Naive thymus-derived CD8-positive, alpha-beta T cell (primary cell): Measurements from ENCODE around the gene SLC9A5. TPM values are rescaled to one million over a fixed set of nuclear protein-coding genes. Genes with fewer than 3 reads are reported as not detected.

Experiments
- ATAC-seq, 2 donors: fragments of 150-1000 bp; cut with Tn5 transposase in 1 of 2; sonication (Bioruptor Pico), chemical (Tn5 transposase) in 1 of 2; 1 replicate in 1 of 2; 2 replicates in 1 of 2; pipeline ENCODE4 v1.10.0; 2021; ENCODE audit warnings: mild to moderate bottlenecking in 2 of 2, moderate library complexity in 2 of 2
- POLR2A ChIA-PET: fragments of 350-600 bp; sonication (Branson Sonifier 250); formaldehyde crosslinking; loops from one replicate; lab custom pipeline; 2021; ENCODE audit warnings: antibody characterized with exemption; lab: Charles Lee
- DNase-seq, 10 donors: peaks; one replicate each; pipeline versions ENCODE4 v3.0.0 to v3.0.0-alpha.2; 2020 to 2022
- H3K27ac Mint-ChIP-seq, 10 donors: one replicate each; pipeline ENCODE4 v1.8.0; 2020 to 2022; ENCODE audit warnings: mild to moderate bottlenecking in 10 of 10, mixed read lengths in 10 of 10, moderate library complexity in 4 of 10, inconsistent platforms in 1 of 10
- H3K27me3 Mint-ChIP-seq, 5 donors: one replicate each; pipeline ENCODE4 v1.8.0; 2021 to 2022; ENCODE audit warnings: mixed read lengths in 5 of 5
- H3K36me3 Mint-ChIP-seq, 3 donors: one replicate each; pipeline ENCODE4 v1.8.0; 2020 to 2022; ENCODE audit warnings: mixed read lengths in 3 of 3, mild to moderate bottlenecking in 2 of 3, inconsistent platforms in 1 of 3
- H3K4me1 Mint-ChIP-seq, 4 donors: one replicate each; pipeline ENCODE4 v1.8.0; 2021 to 2022; ENCODE audit warnings: mixed read lengths in 4 of 4
- H3K4me3 Mint-ChIP-seq, 10 donors: one replicate each; pipeline ENCODE4 v1.8.0; 2020 to 2022; ENCODE audit warnings: mild to moderate bottlenecking in 10 of 10, mixed read lengths in 10 of 10, moderate library complexity in 6 of 10, inconsistent platforms in 1 of 10
- H3K9me3 Mint-ChIP-seq, 9 donors: one replicate each; pipeline ENCODE4 v1.8.0; 2020 to 2022; ENCODE audit warnings: mixed read lengths in 9 of 9, mild to moderate bottlenecking in 3 of 9, inconsistent platforms in 1 of 9, moderate library complexity in 1 of 9
- polyA plus RNA-seq, 3 donors: library from polyadenylated mRNA; unstranded; fragments of 300-500 nt; fragmentation: Illumina TruSeq; gene quantifications; one replicate each; pipeline ENCODE4 v1.2.3, GENCODE V29; 2021
- total RNA-seq, 8 experiments: library from RNA in 2 of 8; stranded (reverse) in 2 of 8; gene quantifications; one replicate each; pipeline ENCODE4 v1.2.3 and lab custom pipeline; 2021 to 2026

Gene SLC9A5
- total and polyA plus RNA-seq, 5 experiments from 2014 or later, result 0.04 to 2.7 (median 0.20) TPM

DNA sequence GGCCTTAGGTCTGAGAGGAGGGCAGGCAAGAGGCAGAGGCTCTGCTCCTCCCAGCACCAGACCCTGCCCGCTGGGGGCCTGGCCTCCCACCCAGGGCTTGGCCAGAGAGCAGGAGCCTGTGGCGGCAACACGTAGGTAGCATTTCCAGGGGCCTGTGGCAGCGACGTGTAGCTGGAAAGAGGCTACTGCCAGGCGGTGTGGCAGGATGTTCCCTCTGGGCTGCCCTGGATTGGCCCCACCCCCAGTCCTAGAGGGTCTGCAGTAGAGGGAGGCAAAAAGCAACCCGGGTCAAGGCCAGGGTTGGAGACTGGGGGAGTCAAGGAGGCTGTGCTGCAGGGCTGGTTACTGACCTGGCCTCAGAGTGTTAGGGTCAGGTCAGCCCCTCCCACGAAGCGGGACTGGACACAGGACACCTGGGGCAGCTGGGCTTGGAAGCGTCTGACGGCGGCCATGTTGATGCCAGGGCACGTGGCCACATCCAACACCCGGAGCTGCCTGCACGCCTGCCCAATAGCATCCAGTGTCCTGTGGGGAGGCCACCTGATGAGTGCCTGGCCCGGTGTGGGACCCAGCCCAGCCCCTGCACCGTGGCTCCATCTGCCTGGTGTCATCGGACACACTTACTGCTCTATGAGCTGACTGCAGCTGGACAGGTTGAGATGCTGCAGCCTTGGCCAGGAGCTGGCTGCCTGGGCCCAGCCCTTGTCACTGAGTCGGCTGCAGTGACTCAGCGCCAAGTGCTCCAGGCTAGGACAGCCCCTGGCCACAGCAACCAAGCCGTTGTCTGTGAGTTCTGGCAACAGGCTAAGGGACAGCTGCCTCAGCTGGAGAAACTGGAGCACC lies 41.3 kb upstream of the SLC9A5 start:
- Mint-ChIP-seq H3K4me1 (peaks cover 0 to 3% (median under 1%) of the 10 kb centered on the region in 4 donors), H3K27me3 (no peaks in the 10 kb centered on the region), H3K36me3 (peaks cover 0 to 4% (median 0%) of the 10 kb centered on the region in 3 donors), H3K27ac (peak overlapping the region in 1 of 10 donors; percentile 63), H3K9me3 (no peaks in the 10 kb centered on the region), H3K4me3 (no peak overlapping the region)
- POLR2A ChIA-PET, result interaction anchor here (0.7 to 2.6 kb wide), 2 partner anchors 17 to 39 kb away, joined by 3 to 10 read pairs; no protein-coding TSS in a partner anchor
- DNase-seq, result no peak
- ATAC-seq, result no peak

GRCh38 chr16:67208154-67208896 lies 40.5 kb upstream of the SLC9A5 start:
- POLR2A ChIA-PET, result interaction anchor here (0.5 to 2.6 kb wide), 3 partner anchors 11 to 38 kb away, joined by 3 to 10 read pairs (median 3); no protein-coding TSS in a partner anchor
- ATAC-seq, result no peak
- no peaks in the 10 kb centered on the region for H3K27me3 Mint-ChIP-seq
- no peaks in the 10 kb centered on the region for H3K9me3 Mint-ChIP-seq
- DNase-seq, result no peak
- peak overlapping the region in 1 of 10 donors; percentile 52 for H3K27ac Mint-ChIP-seq
- H3K4me1 Mint-ChIP-seq, result peaks cover 0 to 3% (median under 1%) of the 10 kb centered on the region in 4 donors
- H3K4me3 Mint-ChIP-seq, result no peak overlapping the region
- peaks cover 0 to 4% (median 0%) of the 10 kb centered on the region in 3 donors for H3K36me3 Mint-ChIP-seq

DNA sequence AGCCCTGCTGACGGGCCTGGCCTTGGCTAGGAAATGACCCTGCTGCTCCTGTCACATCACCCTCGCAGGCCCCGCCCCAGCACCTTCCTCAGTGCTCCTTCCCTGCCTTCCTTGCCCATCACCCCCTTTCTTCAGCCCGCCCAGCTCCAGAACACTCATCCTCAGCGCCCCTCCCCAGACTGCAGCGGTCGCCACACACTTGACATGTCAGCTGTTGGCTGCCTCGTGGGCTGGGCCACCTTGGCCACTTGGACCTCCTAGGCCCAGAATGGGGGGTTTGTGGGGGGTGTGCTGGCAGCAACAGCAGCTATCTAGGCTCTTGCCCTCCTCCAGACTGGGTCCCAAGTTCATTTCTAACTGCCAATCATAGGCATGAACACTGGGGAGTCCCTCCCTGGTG lies 39.2 kb upstream of the SLC9A5 start:
- H3K27me3 Mint-ChIP-seq, result no peaks in the 10 kb centered on the region
- H3K36me3 Mint-ChIP-seq, result peaks cover 0 to 2% (median 0%) of the 10 kb centered on the region in 3 donors
- H3K4me1 Mint-ChIP-seq, result peaks cover 0 to 3% (median under 1%) of the 10 kb centered on the region in 4 donors
- no peak overlapping the region for H3K27ac Mint-ChIP-seq
- POLR2A ChIA-PET, result no interaction called here
- no peak for DNase-seq
- H3K4me3 Mint-ChIP-seq, result no peak overlapping the region
- no peaks in the 10 kb centered on the region for H3K9me3 Mint-ChIP-seq
- ATAC-seq, result no peak

GRCh38 chr16:67210069-67210937 lies 38.5 kb upstream of the SLC9A5 start:
- H3K27me3 Mint-ChIP-seq, result no peaks in the 10 kb centered on the region
- ATAC-seq, result no peak
- DNase-seq, result no peak
- peaks cover 0 to 2% (median 0%) of the 10 kb centered on the region in 3 donors for H3K36me3 Mint-ChIP-seq
- POLR2A ChIA-PET, result no interaction called here
- peaks cover 0 to 3% (median under 1%) of the 10 kb centered on the region in 4 donors for H3K4me1 Mint-ChIP-seq
- H3K4me3 Mint-ChIP-seq, result no peak overlapping the region
- no peaks in the 10 kb centered on the region for H3K9me3 Mint-ChIP-seq
- H3K27ac Mint-ChIP-seq, result peak overlapping the region in 1 of 10 donors; percentile 75

DNA sequence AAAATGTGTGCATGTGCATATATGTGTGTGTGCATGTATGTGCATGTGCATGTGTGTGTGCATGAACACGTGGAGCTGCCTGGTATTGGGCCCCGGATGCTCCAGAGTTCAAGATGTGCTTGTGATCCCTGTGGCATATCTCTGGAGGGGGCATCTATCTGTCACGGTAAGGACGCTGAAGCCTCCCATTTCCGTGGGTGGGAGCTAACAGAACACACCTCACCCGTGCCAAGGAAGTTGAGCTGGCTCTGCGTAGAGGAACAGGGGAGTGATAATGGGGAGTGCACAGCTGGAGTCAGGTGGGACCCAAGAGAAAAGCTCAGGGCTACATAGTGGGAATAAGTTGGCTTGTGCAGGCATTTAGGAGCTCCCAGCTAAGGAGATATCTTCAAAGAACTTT lies 37.1 kb upstream of the SLC9A5 start:
- DNase-seq, result no peak
- Mint-ChIP-seq H3K27ac (peak overlapping the region in 2 of 10 donors; percentile 57 to 71), H3K4me1 (peaks cover 0 to 14% (median 2%) of the 10 kb centered on the region in 4 donors), H3K9me3 (no peaks in the 10 kb centered on the region), H3K4me3 (no peak overlapping the region), H3K36me3 (peaks cover 0 to 4% (median 0%) of the 10 kb centered on the region in 3 donors), H3K27me3 (no peaks in the 10 kb centered on the region)
- no peak for ATAC-seq
- POLR2A ChIA-PET, result interaction anchor here (1.2 kb wide), 1 partner anchor 10 kb away, joined by 3 read pairs; no protein-coding TSS in a partner anchor

DNA sequence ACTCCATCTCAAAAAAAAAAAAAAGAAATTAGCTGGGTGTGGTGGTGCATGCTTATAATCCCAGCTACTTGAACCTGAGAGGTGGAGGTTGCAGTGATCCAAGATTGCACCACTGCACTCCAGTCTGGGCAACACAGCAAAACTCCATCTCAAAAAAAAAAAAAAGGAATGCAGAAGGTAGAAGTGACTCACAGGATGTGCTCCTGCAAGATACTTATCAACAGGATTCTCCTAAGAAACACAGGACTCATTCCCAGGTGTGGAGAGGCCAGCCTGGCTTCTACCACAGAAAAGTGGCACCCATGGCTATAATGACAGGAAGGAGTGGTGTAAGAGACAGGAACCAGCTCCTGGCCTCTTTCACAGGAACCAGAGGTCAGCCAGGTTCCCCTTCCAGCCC lies 36.0 kb upstream of the SLC9A5 start:
- Mint-ChIP-seq H3K4me3 (no peak overlapping the region), H3K27ac (no peak overlapping the region), H3K36me3 (peaks cover 0 to 15% (median 0%) of the 10 kb centered on the region in 3 donors), H3K4me1 (peaks cover 0 to 17% (median 7%) of the 10 kb centered on the region in 4 donors), H3K27me3 (no peaks in the 10 kb centered on the region), H3K9me3 (no peaks in the 10 kb centered on the region)
- no peak for DNase-seq
- no peak for ATAC-seq
- POLR2A ChIA-PET, result interaction anchor here (1.4 kb wide), 1 partner anchor 13 kb away, joined by 3 read pairs; no protein-coding TSS in a partner anchor

DNA sequence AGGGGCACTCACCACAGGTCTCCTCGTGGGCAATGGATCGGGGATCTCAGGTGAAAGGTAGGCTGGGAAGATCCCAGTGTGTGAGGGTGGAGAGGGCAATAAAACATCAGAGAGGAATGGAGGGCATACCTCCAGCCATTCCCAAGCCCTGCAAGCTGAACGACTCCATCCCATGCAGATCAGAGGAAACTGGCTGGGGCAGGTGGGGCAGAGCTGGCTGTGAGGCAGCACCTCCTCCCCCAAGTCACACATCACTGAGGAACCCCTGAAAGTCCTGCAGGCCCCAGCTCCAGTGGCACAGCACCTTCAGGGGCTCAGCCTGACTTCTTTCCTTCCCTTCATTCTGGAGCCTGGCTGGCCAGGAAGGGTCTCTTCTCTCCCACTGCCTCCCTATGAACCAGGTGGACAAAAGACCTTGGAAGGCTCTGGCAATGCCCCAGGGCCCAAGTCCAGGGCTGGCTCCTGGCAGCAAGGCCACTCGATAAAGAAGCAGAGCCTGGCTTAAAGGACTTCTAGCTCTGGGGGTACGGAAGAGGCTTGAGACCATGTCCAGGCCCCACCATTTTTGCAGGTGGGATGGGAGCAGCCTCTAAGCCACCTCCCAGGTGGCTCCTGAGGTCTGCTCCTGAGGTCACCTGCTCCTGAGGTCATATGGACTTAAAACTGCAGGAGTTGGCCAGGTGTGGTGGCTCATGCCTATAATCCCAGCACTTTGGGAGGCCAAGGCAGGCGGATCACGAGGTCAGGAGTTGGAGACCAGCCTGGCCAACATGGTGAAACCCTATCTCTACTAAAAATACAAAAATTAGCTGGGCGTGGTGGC lies 35.4 kb upstream of the SLC9A5 start:
- H3K9me3 Mint-ChIP-seq, result no peaks in the 10 kb centered on the region
- DNase-seq (no peak), ATAC-seq (no peak)
- H3K27ac Mint-ChIP-seq, result no peak overlapping the region
- peaks cover 0 to 17% (median 8%) of the 10 kb centered on the region in 4 donors for H3K4me1 Mint-ChIP-seq
- no peak overlapping the region for H3K4me3 Mint-ChIP-seq
- no peaks in the 10 kb centered on the region for H3K27me3 Mint-ChIP-seq
- POLR2A ChIA-PET, result interaction anchor here (1.4 kb wide), 1 partner anchor 13 kb away, joined by 3 read pairs; no protein-coding TSS in a partner anchor
- peaks cover 0 to 15% (median 0%) of the 10 kb centered on the region in 3 donors for H3K36me3 Mint-ChIP-seq

GRCh38 chr16:67215706-67216105 lies 33.1 kb upstream of the SLC9A5 start:
- Mint-ChIP-seq H3K27ac (peak overlapping the region in 2 of 10 donors; percentile 11 to 31), H3K4me3 (no peak overlapping the region), H3K4me1 (peaks cover 0 to 17% (median 8%) of the 10 kb centered on the region in 4 donors), H3K36me3 (peaks cover 0 to 23% (median 3%) of the 10 kb centered on the region in 3 donors), H3K27me3 (no peaks in the 10 kb centered on the region), H3K9me3 (no peaks in the 10 kb centered on the region)
- DNase-seq (no peak), ATAC-seq (no peak)
- POLR2A ChIA-PET, result no interaction called here

GRCh38 chr16:67216612-67217490 lies 31.9 kb upstream of the SLC9A5 start:
- Mint-ChIP-seq H3K27me3 (no peaks in the 10 kb centered on the region), H3K4me1 (peaks cover 0 to 17% (median 8%) of the 10 kb centered on the region in 4 donors), H3K4me3 (no peak overlapping the region), H3K9me3 (no peaks in the 10 kb centered on the region), H3K36me3 (peaks cover 0 to 23% (median 3%) of the 10 kb centered on the region in 3 donors), H3K27ac (peak overlapping the region in 5 of 10 donors; percentile 11 to 63 (median 46))
- DNase-seq (no peak), ATAC-seq (no peak)
- POLR2A ChIA-PET, result interaction anchor here (0.7 kb wide), 1 partner anchor 141 kb away, joined by 4 read pairs; no protein-coding TSS in a partner anchor

- peak overlapping the region in 8 of 10 donors; percentile 1 to 85 (median 36) for H3K27ac Mint-ChIP-seq
- H3K9me3 Mint-ChIP-seq, result no peaks in the 10 kb centered on the region
- ATAC-seq (no peak), DNase-seq (no peak)
- POLR2A ChIA-PET, result interaction anchor here (2.5 kb wide), 1 partner anchor 16 kb away, joined by 10 read pairs; no protein-coding TSS in a partner anchor
- no peak overlapping the region for H3K4me3 Mint-ChIP-seq
- no peaks in the 10 kb centered on the region for H3K27me3 Mint-ChIP-seq
- H3K4me1 Mint-ChIP-seq, result peaks cover 28 to 53% (median 48%) of the 10 kb centered on the region in 4 donors
- peaks cover 0 to 14% (median 3%) of the 10 kb centered on the region in 3 donors for H3K36me3 Mint-ChIP-seq
These were observed 24.8 kb upstream of the SLC9A5 start for GRCh38 chr16:67223992-67224391.
